Left colon (tissue), 2 donors: ENCODE measurements around the gene EVI2A. TPM values are rescaled to one million over a fixed set of nuclear protein-coding genes. Genes with fewer than 3 reads are reported as not detected.
"Not testable (repeated sequence)": the region's sequence is repeated elsewhere in the genome, so short reads cannot be mapped to it uniquely, and the experiment has no call there.

ENCODE experiments used
- ATAC-seq: fragments of 200-7000 bp; cut with Tn5 transposase; one replicate; pipeline ENCODE4 v1.9.1; 2020; ENCODE audit warnings: mild to moderate bottlenecking, moderate library complexity
- DNase-seq, 2 donors: peaks; one replicate each; pipeline ENCODE4 v3.0.0-alpha.2; 2020
- intact Hi-C, 2 donors: fragments of 100-400 bp; cut with DNase I in 1 of 2; cut with micrococcal nuclease in 1 of 2; formaldehyde crosslinking; loops; one replicate each; pipeline versions ENCODE4 v1.11.2 to v1.14.0; 2022; cut with DNase I, micrococcal nuclease
- long read RNA-seq: library from polyadenylated mRNA; unstranded; transcript quantifications from one replicate; pipeline ENCODE4 v2.0.0, GENCODE V29; 2021
- total RNA-seq, 2 donors: library from RNA; stranded (reverse); fragmentation: NEBNext Ultra II Directional; extraction: Animal tissue kit (Norgen Biotek cat#: 25700); gene quantifications; one replicate each; pipeline ENCODE4 v1.2.1, GENCODE V29; 2021
- donor health status: DM: no; HTN: no; CAD: no.
- donor health status: DM: yes; HTN: yes; CAD: no.

Gene EVI2A
- total RNA-seq = 1 to 10 TPM in 1 of 2 donors, under 1 TPM in 1; 0.98 to 3.4 TPM
- long read RNA-seq, partial matches to known transcripts = 0 of 2 reads
- long read RNA-seq, other reads (novel, unspliced or antisense) = 0 of 2 reads

GRCh38 chr17:31321481-31321880 lies at the start of gene EVI2A:
Gene EVI2A, minus strand, starts transcription at chr17:31321622. Its CDS starts 2,609 bp downstream, at chr17:31319013.
- ATAC-seq = peak; percentile 34
- intact Hi-C loops = no loop called here
- DNase-seq = peak; percentile 25 to 41

DNA sequence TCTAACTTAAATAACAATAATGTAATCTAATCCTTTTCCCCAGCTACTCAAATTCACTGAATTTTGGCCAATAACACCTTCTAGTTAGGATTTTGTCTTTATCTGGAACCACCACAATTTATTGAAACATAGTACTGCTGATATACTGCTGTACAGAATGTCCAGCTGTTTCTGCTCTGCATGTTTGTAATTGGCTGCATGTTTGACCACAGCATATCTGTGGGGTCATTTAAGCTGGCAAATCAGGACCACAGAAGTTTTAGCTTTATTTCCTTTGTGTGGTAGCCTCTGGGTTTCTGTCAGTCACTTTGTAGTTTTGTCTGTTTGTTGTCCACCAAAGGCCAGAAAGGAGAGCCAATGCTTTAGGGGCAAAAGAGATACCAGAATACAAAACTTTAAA lies 47.8 kb upstream of the EVI2A start:
- intact Hi-C loops = no loop called here
- ATAC-seq (no peak), DNase-seq (no peak)

DNA sequence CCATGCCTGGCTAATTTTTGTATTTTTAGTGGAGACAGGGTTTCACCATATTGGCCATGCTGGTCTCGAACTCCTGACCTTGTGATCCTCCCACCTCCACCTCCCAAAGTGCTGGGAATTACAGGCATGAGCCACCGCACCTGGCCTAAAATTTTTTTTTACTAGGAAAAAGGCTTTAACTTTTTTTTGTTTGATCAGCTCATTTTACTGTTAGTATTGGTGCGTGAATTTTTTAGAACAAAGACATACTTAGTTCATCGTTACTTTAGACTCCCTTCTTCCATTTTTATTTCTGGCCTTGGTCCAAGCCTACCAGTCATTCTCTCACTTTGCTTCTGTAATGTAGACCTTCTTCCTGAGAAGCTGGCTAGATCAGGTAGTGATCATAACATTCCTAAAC lies 44.7 kb upstream of the EVI2A start:
- DNase-seq = no peak

DNA sequence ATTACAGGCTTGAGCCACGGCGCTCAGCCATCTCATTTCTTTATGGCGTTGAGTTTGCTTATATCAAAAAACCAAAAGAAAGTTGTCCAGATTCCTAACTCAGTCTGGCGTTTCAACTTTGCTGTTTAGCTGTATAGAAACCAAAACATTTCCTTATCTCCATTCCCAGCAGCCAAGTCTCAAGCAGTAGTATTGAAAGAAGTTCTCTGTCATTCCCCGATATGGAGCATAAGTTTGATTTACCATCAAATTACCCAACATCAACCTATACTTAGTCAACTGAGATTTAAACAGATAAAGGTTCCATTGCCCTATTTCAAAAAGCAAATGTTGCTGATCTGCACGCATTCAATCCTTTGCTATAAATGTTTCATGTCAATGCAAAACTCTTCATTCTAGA lies 42.6 kb upstream of the EVI2A start:
- ATAC-seq = no peak
- intact Hi-C loops = no loop called here

More for the DNA sequence above, 44.7 kb upstream of the EVI2A start:
- intact Hi-C loops = no loop called here
- no peak for ATAC-seq

DNA sequence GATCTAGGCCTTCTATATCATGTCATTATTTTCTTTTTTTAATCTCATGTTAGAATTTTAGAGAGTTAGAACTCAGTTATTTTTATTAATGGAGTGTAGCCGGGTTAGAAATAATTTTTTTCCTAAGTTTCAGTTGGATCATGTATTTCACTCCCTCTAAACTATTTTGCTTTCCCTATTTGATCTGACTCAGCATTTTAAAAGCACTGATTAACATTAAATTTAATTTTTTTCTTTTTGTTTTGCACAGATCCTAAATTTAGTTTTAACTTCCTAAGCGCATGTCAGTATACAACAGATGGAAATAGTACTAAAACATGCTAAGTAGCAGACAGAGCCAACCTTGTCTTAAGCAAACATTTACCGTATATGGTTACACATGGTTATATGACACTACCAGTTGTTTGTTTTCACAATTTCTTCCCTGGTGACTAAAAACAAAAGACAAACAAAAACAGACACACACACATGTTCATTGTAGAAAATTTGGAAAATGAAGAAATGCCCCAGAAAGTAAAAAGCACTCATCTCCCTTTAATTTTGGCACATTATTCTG lies 36.5 kb upstream of the EVI2A start:
- intact Hi-C loops = no loop called here
- ATAC-seq = no peak
- DNase-seq = no peak

More for the DNA sequence above, 42.6 kb upstream of the EVI2A start:
- no peak for DNase-seq

DNA sequence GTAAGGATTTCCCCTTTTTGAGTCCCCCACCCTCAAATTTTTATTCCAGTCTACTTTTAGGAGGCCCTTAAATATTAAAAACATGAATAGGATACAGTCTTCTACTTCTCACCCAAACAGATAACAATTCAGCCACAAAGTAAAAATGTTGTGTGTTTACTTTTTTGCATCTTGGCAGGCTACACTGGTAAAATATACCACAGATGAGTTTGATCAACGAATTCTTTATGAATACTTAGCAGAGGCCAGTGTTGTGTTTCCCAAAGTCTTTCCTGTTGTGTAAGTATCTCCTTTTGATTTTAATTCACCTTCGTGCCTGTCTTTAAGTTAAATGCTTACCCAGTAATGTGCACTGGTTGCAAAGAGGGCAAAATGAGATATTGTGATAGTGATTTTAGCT lies 35.7 kb upstream of the EVI2A start:
- intact Hi-C loops = no loop called here

GRCh38 chr17:31355935-31356334 lies 34.5 kb upstream of the EVI2A start:
- ATAC-seq = no peak
- no peak for DNase-seq
- intact Hi-C loops = no loop called here

More for the DNA sequence above, 35.7 kb upstream of the EVI2A start:
- ATAC-seq (no peak), DNase-seq (no peak)

DNA sequence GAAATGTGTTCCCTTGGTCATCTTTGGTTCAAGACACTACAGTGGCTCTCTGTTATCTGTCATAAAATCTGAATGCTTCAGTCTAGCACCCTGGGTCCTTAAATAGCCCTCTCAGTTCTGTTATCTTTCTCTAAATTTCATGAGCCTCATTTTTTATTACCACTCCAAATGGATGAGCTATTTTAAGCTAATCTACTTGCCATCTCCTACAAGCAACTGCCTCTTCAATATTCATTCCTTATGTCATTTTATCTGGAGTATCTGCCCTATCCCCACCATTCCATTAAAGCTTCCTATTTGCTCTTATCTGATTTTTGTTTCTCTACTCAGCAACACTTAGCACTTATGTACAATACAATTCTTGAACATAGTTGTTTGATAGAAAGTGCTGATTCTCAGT lies 28.0 kb upstream of the EVI2A start:
- ATAC-seq = no peak
- intact Hi-C loops = no loop called here
- DNase-seq = no peak

- intact Hi-C loops, DNase-seq, ATAC-seq: not testable (repeated sequence)
Measured at GRCh38 chr17:31345191-31345747, 23.8 kb upstream of the EVI2A start.

GRCh38 chr17:31339906-31340661 lies 18.7 kb upstream of the EVI2A start:
- intact Hi-C loops = no loop called here
- DNase-seq (no peak), ATAC-seq (no peak)

- ATAC-seq = no peak
- intact Hi-C loops = no loop called here
- no peak for DNase-seq
Measured at GRCh38 chr17:31329221-31329620, 7.8 kb upstream of the EVI2A start.

GRCh38 chr17:31328160-31328535 lies 6.7 kb upstream of the EVI2A start:
- DNase-seq (no peak), ATAC-seq (no peak)

DNA sequence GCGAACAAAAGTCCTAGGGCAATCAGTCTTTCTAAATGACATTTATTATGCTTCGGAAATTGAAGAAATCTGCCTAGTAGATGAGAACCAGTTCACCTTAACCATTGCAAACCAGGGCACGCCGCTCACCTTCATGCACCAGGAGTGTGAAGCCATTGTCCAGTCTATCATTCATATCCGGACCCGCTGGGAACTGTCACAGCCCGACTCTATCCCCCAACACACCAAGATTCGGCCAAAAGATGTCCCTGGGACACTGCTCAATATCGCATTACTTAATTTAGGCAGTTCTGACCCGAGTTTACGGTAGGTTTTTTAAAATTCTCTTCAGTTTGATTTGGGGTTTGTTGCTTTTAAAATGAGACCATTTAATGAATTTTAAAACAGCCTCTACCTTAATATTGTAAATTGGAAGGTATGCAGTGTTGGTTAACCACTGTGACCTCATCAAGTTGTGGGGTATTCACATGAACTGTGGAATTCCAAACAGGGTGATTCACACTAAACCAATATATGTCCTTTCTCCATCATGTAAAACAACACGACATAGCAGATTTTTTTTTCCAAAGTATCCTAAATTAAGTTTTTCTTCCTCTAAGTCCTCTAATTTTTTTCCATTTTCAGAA lies 6.2 kb upstream of the EVI2A start:
- intact Hi-C loops = no loop called here
- no peak for DNase-seq
- ATAC-seq = no peak

More at GRCh38 chr17:31328160-31328535, 6.7 kb upstream of the EVI2A start:
- intact Hi-C loops = no loop called here

- ATAC-seq (no peak), DNase-seq (no peak)
- intact Hi-C loops = no loop called here
Measured at GRCh38 chr17:31323551-31323950, 2.1 kb upstream of the EVI2A start.

- ATAC-seq (no peak), DNase-seq (no peak)
- intact Hi-C loops = no loop called here
Measured at GRCh38 chr17:31321966-31322365, 544 bp upstream of the EVI2A start.

DNA sequence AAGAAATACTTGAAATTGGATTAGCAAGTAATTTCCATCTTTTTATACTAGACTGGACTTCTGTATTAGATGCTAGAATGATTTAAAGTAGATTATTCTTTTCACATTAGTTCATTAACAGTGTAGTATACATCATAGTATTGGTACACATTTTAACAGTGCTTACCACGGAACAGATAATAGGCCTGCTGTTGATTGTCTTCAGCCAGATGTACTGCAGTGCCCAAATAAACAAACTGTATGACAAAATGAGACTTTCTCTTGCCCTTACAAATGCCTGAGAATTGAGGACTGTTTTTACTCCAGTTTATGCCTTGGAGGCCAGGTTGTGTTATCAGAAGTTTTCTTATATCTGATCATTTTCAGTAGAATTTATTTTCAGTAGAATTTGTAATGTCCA lies 631 bp downstream of the EVI2A start:
- DNase-seq (no peak), ATAC-seq (no peak)
- intact Hi-C loops = no loop called here

GRCh38 chr17:31320241-31320640 lies 1.2 kb downstream of the EVI2A start:
- intact Hi-C loops = no loop called here
- ATAC-seq (no peak), DNase-seq (no peak)

DNA sequence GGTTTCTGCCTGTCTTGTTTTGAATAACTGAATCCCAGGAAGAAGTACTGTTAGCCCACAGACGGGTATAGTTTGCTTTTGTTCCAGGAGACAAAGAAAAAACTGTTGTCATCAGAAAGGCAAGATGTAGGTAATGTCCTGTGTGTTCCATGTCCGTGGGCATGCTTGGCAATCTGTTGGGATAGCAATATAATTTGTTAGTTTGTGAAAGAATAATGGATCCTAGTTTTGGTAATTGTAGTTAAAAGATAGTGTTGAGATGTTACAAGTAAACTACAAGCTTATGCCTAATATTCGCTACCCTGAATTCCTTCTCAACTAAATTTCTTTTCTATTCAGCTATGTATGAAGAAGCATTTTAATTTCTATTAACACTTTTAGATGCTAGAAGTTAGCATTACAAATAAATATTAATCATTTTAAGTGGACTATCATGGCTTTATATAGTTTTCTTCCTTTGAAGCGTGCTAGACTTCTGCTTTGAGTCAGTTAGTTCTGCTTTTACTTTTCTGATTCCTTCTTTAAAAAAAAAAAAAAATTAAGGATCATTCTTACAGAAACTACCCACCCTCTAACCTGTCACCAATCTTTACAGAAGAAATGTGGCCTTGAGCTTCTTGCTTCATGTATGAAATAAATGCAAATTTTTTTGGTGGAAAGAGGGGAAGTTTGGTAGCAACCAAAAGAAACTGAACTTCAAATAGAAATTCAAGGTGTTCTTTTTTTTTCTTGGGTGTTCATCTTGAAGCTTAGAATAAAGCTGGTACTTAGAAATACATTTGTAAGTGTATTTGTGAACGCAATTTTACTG lies 2.4 kb downstream of the EVI2A start:
- DNase-seq (no peak), ATAC-seq (no peak)
- intact Hi-C loops = no loop called here

GRCh38 chr17:31318298-31318801 lies 3.1 kb downstream of the EVI2A start:
- intact Hi-C loops = no loop called here
- DNase-seq (peak; percentile 17 to 48), ATAC-seq (no peak)
